Neural progenitor cell (in vitro differentiated cells): ENCODE data around the gene METTL9.
"Not testable (repeated sequence)": the region's sequence is repeated elsewhere in the genome, so short reads cannot be mapped to it uniquely, and the experiment has no call there.

ENCODE experiments used
- EZH2 ChIP-seq: fragments of 200-600 bp; sonication (generic); IDR thresholded peaks from 2 replicates; pipeline ENCODE4 v1.6.1; 2017; ENCODE audit warnings: antibody characterized with exemption, mild to moderate bottlenecking, moderate library complexity
- EZH2phosphoT487 ChIP-seq: fragments of 200-600 bp; sonication (generic); IDR thresholded peaks from 2 replicates; pipeline ENCODE4 v1.6.1; 2017; ENCODE audit warnings: antibody characterized with exemption
- TF ChIP-seq, protein P1 (sequence below): fragments of 200-600 bp; sonication (generic); IDR thresholded peaks from 2 replicates; pipeline ENCODE4 v1.5.1; 2017; ENCODE audit warnings: antibody characterized with exemption, mild to moderate bottlenecking

- TF ChIP-seq, protein P1, sequence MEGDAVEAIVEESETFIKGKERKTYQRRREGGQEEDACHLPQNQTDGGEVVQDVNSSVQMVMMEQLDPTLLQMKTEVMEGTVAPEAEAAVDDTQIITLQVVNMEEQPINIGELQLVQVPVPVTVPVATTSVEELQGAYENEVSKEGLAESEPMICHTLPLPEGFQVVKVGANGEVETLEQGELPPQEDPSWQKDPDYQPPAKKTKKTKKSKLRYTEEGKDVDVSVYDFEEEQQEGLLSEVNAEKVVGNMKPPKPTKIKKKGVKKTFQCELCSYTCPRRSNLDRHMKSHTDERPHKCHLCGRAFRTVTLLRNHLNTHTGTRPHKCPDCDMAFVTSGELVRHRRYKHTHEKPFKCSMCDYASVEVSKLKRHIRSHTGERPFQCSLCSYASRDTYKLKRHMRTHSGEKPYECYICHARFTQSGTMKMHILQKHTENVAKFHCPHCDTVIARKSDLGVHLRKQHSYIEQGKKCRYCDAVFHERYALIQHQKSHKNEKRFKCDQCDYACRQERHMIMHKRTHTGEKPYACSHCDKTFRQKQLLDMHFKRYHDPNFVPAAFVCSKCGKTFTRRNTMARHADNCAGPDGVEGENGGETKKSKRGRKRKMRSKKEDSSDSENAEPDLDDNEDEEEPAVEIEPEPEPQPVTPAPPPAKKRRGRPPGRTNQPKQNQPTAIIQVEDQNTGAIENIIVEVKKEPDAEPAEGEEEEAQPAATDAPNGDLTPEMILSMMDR = not testable (repeated sequence)
- not testable (repeated sequence) for TF ChIP-seq EZH2phosphoT487, EZH2
These were observed 10.8 kb upstream of the METTL9 start for GRCh38 chr16:21588593-21588992.
